H1 (cell line): Measurements from ENCODE around the gene ZBTB20. TPM values are rescaled to one million over a fixed set of nuclear protein-coding genes. Genes with fewer than 3 reads are reported as not detected.

Source experiments
- polyA plus RNA-seq, 7 experiments: library from polyadenylated mRNA; depleted of rRNA in 3 of 7; stranded (reverse) in 5 of 7; unstranded in 2 of 7; fragments of >200 nt in 5 of 7; fragments of 200-250 nt in 2 of 7; gene quantifications; 1 replicate in 5 of 7; 2 replicates in 1 of 7; 4 replicates in 1 of 7; pipeline versions ENCODE4 v1.2.1 to v1.2.3, GENCODE V29; 2011 to 2013; ENCODE audit warnings: missing spikeins in 2 of 7, mixed read lengths in 2 of 7
- total RNA-seq: library from RNA; stranded (reverse); fragmentation: NEBNext Ultra II Directional; extraction: Animal tissue kit (Norgen Biotek cat#: 25700); gene quantifications from 2 replicates; pipeline ENCODE4 v1.2.1, GENCODE V29; 2021
- TF ChIP-seq, protein P1 (sequence below): IDR thresholded peaks from 2 replicates; pipeline ENCODE4 v1.6.1; 2012; ENCODE audit warnings: inconsistent platforms

ZBTB20 gene
- total and polyA plus RNA-seq, 2 of the 8 experiments (the other 6 are each of a cell fraction or from before 2014, with no cell fraction given), result 0.35 to 1.3 TPM

DNA sequence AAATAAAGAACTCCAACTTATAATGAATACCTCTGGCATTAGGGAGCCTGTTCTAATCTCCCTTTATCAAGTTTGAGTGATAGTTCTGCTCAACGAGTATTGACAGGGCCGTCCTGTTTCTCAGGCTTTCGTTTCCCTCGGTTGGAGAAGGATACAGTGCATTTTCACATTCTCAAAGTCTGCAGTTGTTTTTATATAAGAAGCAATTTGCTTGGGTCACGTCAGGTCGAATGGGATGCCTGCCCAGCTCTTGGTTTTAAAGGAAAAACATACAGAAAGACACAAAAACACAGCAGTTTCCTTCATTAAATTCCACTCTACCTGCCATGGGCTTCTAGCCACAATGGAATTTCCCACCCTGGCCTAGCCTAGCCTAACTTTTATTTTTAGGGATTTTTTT lies 487.0 kb downstream of the ZBTB20 start (continued):
- TF ChIP-seq, protein P1, sequence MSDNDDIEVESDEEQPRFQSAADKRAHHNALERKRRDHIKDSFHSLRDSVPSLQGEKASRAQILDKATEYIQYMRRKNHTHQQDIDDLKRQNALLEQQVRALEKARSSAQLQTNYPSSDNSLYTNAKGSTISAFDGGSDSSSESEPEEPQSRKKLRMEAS, result no peak
